SK-N-MC (cell line): ENCODE measurements around the gene EPHB3.
"Not testable (repeated sequence)": the region's sequence is repeated elsewhere in the genome, so short reads cannot be mapped to it uniquely, and the experiment has no call there.

Source experiments
- EZH2 ChIP-seq: fragments of 200-600 bp; sonication (generic); IDR thresholded peaks from one replicate; pipeline ENCODE4 v1.6.1; 2017; ENCODE audit warnings: antibody characterized with exemption
- POLR2AphosphoS5 ChIP-seq: IDR thresholded peaks from 2 replicates; pipeline ENCODE4 v1.6.1; 2012; ENCODE audit warnings: mild to moderate bottlenecking, low read depth, low read length, borderline replicate concordance

GRCh38 chr3:184617306-184617705, 55.7 kb downstream of the EPHB3 start:
- not testable (repeated sequence) for TF ChIP-seq POLR2AphosphoS5, EZH2
